HCT116 (cell line): Measurements from ENCODE around the gene LBR. TPM values are rescaled to one million over a fixed set of nuclear protein-coding genes. Genes with fewer than 3 reads are reported as not detected.

ENCODE experiments used
- ATAC-seq: fragments of 200-7000 bp; cut with Tn5 transposase; 2 replicates; pipeline ENCODE4 v1.9.1; 2020; ENCODE audit warnings: mild to moderate bottlenecking, moderate library complexity
- BruUV-seq: library from RNA; stranded (reverse); fragments of 400-500 nt; replicated peaks from 2 replicates; lab custom pipeline; 2021; lab: Mats Ljungman, UMichigan
- CTCF ChIA-PET: fragments of 300-600 bp; sonication (Branson Sonifier 250); formaldehyde crosslinking; loops from one replicate; lab custom pipeline; 2021; ENCODE audit warnings: antibody characterized with exemption; lab: Charles Lee
- POLR2A ChIA-PET: fragments of 300-600, 350-600 bp; sonication (Branson Sonifier 250); formaldehyde crosslinking; loops from one replicate; lab custom pipeline; 2021; ENCODE audit warnings: antibody characterized with exemption; lab: Charles Lee
- RAD21 ChIA-PET, 2 experiments: fragments of 300-600 bp; sonication (Branson Sonifier 250); formaldehyde crosslinking; loops; one replicate each; lab custom pipeline; 2023; ENCODE audit warnings: low total read pairs in 2 of 2; ENCODE audit not compliant: uncharacterized antibody in 2 of 2, unreplicated experiment in 2 of 2, low non-redundant PET in 1 of 2; lab: Charles Lee
- DNase-seq: peaks from one replicate; pipeline ENCODE4 v3.0.0-alpha.2; 2010; ENCODE audit warnings: low read depth, low spot score
- H2AFZ ChIP-seq: fragments of 200-600 bp; shearing (Covaris generic), sonication (generic); 2 replicates; pipeline ENCODE4 v1.6.1; 2017; ENCODE audit warnings: low read depth, mixed run types, mixed read lengths, antibody characterized with exemption, low read length; ENCODE audit not compliant: poor library complexity, severe bottlenecking
- H3K27ac ChIP-seq: 2 replicates; pipeline ENCODE4 v1.5.1; 2012; ENCODE audit warnings: low read depth, low read length
- H3K27me3 ChIP-seq: fragments of 200-600 bp; sonication (generic); 2 replicates; pipeline ENCODE4 v1.6.1; 2016; ENCODE audit warnings: mixed run types, low read length, mixed read lengths; ENCODE audit not compliant: insufficient read depth
- H3K36me3 ChIP-seq, 2 experiments: fragments of 200-500 bp in 1 of 2; fragments of 200-600 bp in 1 of 2; sonication (Bioruptor generic) in 1 of 2; sonication (generic) in 1 of 2; 2 replicates each; pipeline versions ENCODE4 v1.5.1 to v1.6.1; 2014 to 2016; ENCODE audit warnings: low read length in 2 of 2, inconsistent platforms in 1 of 2, mixed read lengths in 1 of 2, mixed run types in 1 of 2; ENCODE audit not compliant: insufficient read depth in 2 of 2, control insufficient read depth in 1 of 2
- H3K4me1 ChIP-seq, 2 experiments: fragments of 200-600 bp in 1 of 2; sonication (generic) in 1 of 2; 2 replicates each; pipeline versions ENCODE4 v1.5.1 to v1.6.1; 2012 to 2017; ENCODE audit warnings: low read length in 2 of 2, inconsistent platforms in 1 of 2, mild to moderate bottlenecking in 1 of 2, mixed read lengths in 1 of 2, mixed run types in 1 of 2, moderate library complexity in 1 of 2; ENCODE audit not compliant: insufficient read depth in 2 of 2, control insufficient read depth in 1 of 2
- H3K4me2 ChIP-seq: fragments of 200-600 bp; sonication (generic); 2 replicates; pipeline ENCODE4 v1.6.1; 2017; ENCODE audit warnings: mixed run types, low read length, mixed read lengths
- H3K4me3 ChIP-seq, 2 experiments: fragments of 200-600 bp in 1 of 2; sonication (generic) in 1 of 2; replicated peaks in 1 of 2; 2 replicates each; pipeline ENCODE4 v1.5.1; 2011 to 2016; ENCODE audit warnings: low read length in 2 of 2, control low read depth in 1 of 2, low read depth in 1 of 2, mild to moderate bottlenecking in 1 of 2, mixed read lengths in 1 of 2, mixed run types in 1 of 2
- H3K79me2 ChIP-seq: fragments of 200-600 bp; sonication (generic); 2 replicates; pipeline ENCODE4 v1.6.1; 2017; ENCODE audit warnings: mild to moderate bottlenecking, mixed run types, low read length, moderate library complexity, mixed read lengths; ENCODE audit not compliant: insufficient read depth
- H3K9ac ChIP-seq: fragments of 200-600 bp; sonication (generic); 2 replicates; pipeline ENCODE4 v1.6.1; 2016; ENCODE audit warnings: low read length, mixed read lengths
- H3K9me2 ChIP-seq: fragments of 200-600 bp; sonication (generic), shearing (Covaris generic); 2 replicates; pipeline ENCODE4 v1.6.1; 2017; ENCODE audit warnings: mixed run types, mild to moderate bottlenecking, moderate library complexity; ENCODE audit not compliant: insufficient read depth
- H3K9me3 ChIP-seq, 2 experiments: fragments of 200-500 bp in 1 of 2; fragments of 200-600 bp in 1 of 2; sonication (Bioruptor generic) in 1 of 2; sonication (generic) in 1 of 2; 2 replicates each; pipeline ENCODE4 v1.6.1; 2014 to 2017; ENCODE audit warnings: low read length in 2 of 2, mixed read lengths in 2 of 2, inconsistent platforms in 1 of 2, low read depth in 1 of 2, mild to moderate bottlenecking in 1 of 2, mixed run types in 1 of 2, moderate library complexity in 1 of 2; ENCODE audit not compliant: control insufficient read depth in 1 of 2, insufficient read depth in 1 of 2
- H4K20me1 ChIP-seq: fragments of 200-600 bp; sonication (generic), shearing (Covaris generic); 2 replicates; pipeline ENCODE4 v1.6.1; 2017; ENCODE audit warnings: mixed run types, mild to moderate bottlenecking, moderate library complexity; ENCODE audit not compliant: insufficient read depth
- CBX3 ChIP-seq: IDR thresholded peaks from 2 replicates; pipeline ENCODE4 v1.6.1; 2012; ENCODE audit warnings: low read depth
- CEBPB ChIP-seq: IDR thresholded peaks from 2 replicates; pipeline ENCODE4 v1.6.1; 2012; ENCODE audit warnings: low read depth
- EGR1 ChIP-seq: IDR thresholded peaks from 2 replicates; pipeline ENCODE4 v1.6.1; 2012; ENCODE audit warnings: low read depth
- ELF1 ChIP-seq: IDR thresholded peaks from 2 replicates; pipeline ENCODE4 v1.6.1; 2012; ENCODE audit warnings: low read depth, borderline replicate concordance
- EZH2phosphoT487 ChIP-seq: fragments of 200-600 bp; IDR thresholded peaks from 2 replicates; pipeline ENCODE4 v1.6.1; 2018; ENCODE audit warnings: antibody characterized with exemption, borderline replicate concordance
- JUND ChIP-seq: IDR thresholded peaks from 2 replicates; pipeline ENCODE4 v1.6.1; 2012
- POLR2A ChIP-seq: IDR thresholded peaks from 2 replicates; pipeline ENCODE4 v1.7.0; 2011; ENCODE audit warnings: borderline replicate concordance; ENCODE audit not compliant: insufficient read depth, insufficient read length; ENCODE audit errors: extremely low read depth
- POLR2AphosphoS5 ChIP-seq: IDR thresholded peaks from 2 replicates; pipeline ENCODE4 v1.6.1; 2011; ENCODE audit warnings: mild to moderate bottlenecking, low read depth, low read length, moderate library complexity
- SP1 ChIP-seq: IDR thresholded peaks from 2 replicates; pipeline ENCODE4 v1.6.1; 2012; ENCODE audit warnings: low read depth
- SRF ChIP-seq: IDR thresholded peaks from 2 replicates; pipeline ENCODE4 v1.6.1; 2012; ENCODE audit warnings: low read depth
- ZFX ChIP-seq: fragments of 450-650 bp; IDR thresholded peaks from 2 replicates; pipeline ENCODE4 v1.6.1; 2017
- ZNF274 ChIP-seq: fragments of 200-500 bp; sonication (Bioruptor generic); IDR thresholded peaks from 2 replicates; pipeline ENCODE4 v1.6.1; 2014; ENCODE audit warnings: mild to moderate bottlenecking, low read depth, low read length, inconsistent platforms
- intact Hi-C: fragments of 100-400 bp; cut with micrococcal nuclease; formaldehyde crosslinking; loops from 2 replicates; pipeline ENCODE4 v1.10.0; 2022
- total RNA-seq: library from RNA; stranded (reverse); gene quantifications from one replicate; pipeline ENCODE4 v1.2.1, GENCODE V29; 2021; ENCODE audit not compliant: unreplicated experiment
- TF ChIP-seq, protein P1 (sequence below), 3 experiments: fragments of 200-600 bp in 1 of 3; sonication (generic) in 1 of 3; IDR thresholded peaks in 2 of 3; conservative IDR thresholded peaks in 1 of 3; 2 replicates each; pipeline ENCODE4 v1.5.1; 2012 to 2017; ENCODE audit warnings: low read depth in 2 of 3, low read length in 2 of 3, antibody characterized with exemption in 1 of 3, borderline replicate concordance in 1 of 3, control low read depth in 1 of 3, mild to moderate bottlenecking in 1 of 3, mixed read lengths in 1 of 3, mixed run types in 1 of 3, moderate library complexity in 1 of 3; ENCODE audit not compliant: insufficient read depth in 1 of 3
- TF ChIP-seq, protein P2 (sequence below): IDR thresholded peaks from 2 replicates; pipeline ENCODE4 v1.6.1; 2011; ENCODE audit warnings: mild to moderate bottlenecking, low read length, moderate library complexity; ENCODE audit not compliant: insufficient replicate concordance; ENCODE audit errors: extremely low read depth
- TF ChIP-seq, protein P3 (sequence below): IDR thresholded peaks from 2 replicates; pipeline ENCODE4 v1.6.1; 2012
- TF ChIP-seq, protein P4 (sequence below): IDR thresholded peaks from 2 replicates; pipeline ENCODE4 v1.6.1; 2012

Gene LBR
- total RNA-seq, 1 experiment from 2014 or later = 97.4 TPM

DNA sequence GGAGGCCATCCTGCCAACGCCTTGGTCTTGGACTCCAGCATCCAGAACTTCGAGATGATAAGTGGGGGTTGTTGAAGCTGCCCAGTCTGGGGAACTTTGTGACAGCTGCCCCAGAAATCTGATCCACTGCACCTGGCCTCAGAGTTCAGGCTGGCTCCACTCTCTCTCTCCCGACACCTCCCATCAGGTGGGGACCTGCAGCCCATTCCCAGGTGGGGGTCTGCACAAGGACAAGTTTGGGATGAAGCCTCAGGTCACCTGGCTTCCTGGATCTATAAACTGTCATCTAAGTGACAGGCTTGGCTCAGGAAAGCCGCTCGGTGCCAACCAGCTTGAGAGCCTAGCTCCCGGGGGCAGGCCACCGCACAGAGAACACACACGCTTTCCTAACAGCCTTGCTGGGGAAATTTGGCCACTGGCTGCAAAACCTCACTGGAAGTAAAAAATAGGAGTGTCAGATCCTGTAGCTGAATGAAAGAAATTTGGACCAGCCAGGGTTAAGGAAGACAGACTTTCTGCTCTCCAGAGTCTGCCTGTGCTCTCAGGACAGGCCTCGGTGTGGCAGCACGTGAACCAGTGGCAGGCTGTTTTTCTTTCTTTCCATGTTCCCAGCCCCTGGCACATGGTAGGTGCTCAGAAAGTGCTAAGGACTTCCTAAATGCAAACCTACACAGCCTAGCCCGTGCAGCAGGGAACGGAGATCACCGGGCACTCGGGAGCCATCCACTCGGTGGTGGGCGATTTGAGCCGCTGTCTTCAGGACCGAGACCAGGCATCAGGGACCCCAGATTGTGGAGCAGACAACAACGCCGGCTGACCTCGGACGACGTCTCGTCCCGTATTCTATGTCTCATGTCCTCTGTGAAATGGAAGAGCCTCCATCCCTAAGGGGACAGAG, 42.6 kb upstream of the LBR start:
- H3K27me3 ChIP-seq = no peaks in the 10 kb centered on the region
- H3K4me3 ChIP-seq = no peak overlapping the region
- BruUV-seq = no TSS peak
- H3K4me2 ChIP-seq = no peak overlapping the region
- H3K79me2 ChIP-seq = no peaks in the 10 kb centered on the region
- H3K9ac ChIP-seq = no peak overlapping the region
- no peak overlapping the region for H2AFZ ChIP-seq
- H3K36me3 ChIP-seq = no peaks in the 10 kb centered on the region
- intact Hi-C loops = loop anchor here (10.0 kb wide), 1 partner anchor 594 kb away; the partner anchor contains the start of gene H3-3A
- ATAC-seq = no peak
- no peaks in the 10 kb centered on the region for H3K9me3 ChIP-seq
- RAD21 ChIA-PET = no interaction called here
- no peak for DNase-seq
- no peak overlapping the region for H3K27ac ChIP-seq
- no peak for TF ChIP-seq CBX3
- no peak for TF ChIP-seq ZNF274
- TF ChIP-seq POLR2A = no peak
- TF ChIP-seq, protein P1, sequence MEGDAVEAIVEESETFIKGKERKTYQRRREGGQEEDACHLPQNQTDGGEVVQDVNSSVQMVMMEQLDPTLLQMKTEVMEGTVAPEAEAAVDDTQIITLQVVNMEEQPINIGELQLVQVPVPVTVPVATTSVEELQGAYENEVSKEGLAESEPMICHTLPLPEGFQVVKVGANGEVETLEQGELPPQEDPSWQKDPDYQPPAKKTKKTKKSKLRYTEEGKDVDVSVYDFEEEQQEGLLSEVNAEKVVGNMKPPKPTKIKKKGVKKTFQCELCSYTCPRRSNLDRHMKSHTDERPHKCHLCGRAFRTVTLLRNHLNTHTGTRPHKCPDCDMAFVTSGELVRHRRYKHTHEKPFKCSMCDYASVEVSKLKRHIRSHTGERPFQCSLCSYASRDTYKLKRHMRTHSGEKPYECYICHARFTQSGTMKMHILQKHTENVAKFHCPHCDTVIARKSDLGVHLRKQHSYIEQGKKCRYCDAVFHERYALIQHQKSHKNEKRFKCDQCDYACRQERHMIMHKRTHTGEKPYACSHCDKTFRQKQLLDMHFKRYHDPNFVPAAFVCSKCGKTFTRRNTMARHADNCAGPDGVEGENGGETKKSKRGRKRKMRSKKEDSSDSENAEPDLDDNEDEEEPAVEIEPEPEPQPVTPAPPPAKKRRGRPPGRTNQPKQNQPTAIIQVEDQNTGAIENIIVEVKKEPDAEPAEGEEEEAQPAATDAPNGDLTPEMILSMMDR (IDR thresholded peaks at IDR 0.05 in 2 of 3, conservative IDR thresholded peaks at IDR 0.05 in 1 of 3; ENCODE audit: borderline replicate concordance in 1 of 3, insufficient read depth in 1 of 3, low read depth in 2 of 3, low read length in 2 of 3) = no peak
- TF ChIP-seq, all 23 proteins: peak for 0
- no peaks in the 10 kb centered on the region for H4K20me1 ChIP-seq
- ChIA-PET CTCF (interaction anchor here (1.6 kb wide), 1 partner anchor 11 kb away, joined by 3 read pairs; no protein-coding TSS in a partner anchor), POLR2A (no interaction called here)
- H3K4me1 ChIP-seq = peaks cover 3 to 19% of the 10 kb centered on the region in 2 experiments; a peak in 3 of 4 replicates
- no peaks in the 10 kb centered on the region for H3K9me2 ChIP-seq

DNA sequence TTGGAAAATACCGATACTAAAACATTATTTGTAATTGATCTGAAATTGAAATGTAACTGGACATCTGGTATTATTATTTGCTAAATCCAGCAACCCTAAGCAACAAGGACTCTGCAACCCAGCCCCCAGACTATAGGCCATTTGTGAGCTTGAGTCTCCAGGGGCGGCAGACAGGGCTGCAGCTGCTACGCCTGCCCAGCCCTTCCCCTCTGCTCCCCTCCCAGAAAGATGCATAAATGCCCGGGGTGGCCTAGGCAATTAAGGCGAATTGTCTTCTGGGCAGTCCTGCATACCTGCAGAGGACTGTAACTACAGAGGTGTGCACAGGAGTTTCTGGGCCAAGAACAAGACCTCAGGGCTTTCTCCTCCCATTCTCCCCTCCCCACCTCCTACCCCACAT, 41.2 kb upstream of the LBR start:
- Histone ChIP-seq H3K27me3 (no peaks in the 10 kb centered on the region), H3K9me3 (no peaks in the 10 kb centered on the region), H3K4me3 (no peak overlapping the region), H3K27ac (no peak overlapping the region), H3K79me2 (no peaks in the 10 kb centered on the region), H2AFZ (no peak overlapping the region), H4K20me1 (no peaks in the 10 kb centered on the region), H3K4me2 (no peak overlapping the region), H3K36me3 (no peaks in the 10 kb centered on the region), H3K4me1 (peaks cover 0 to 10% of the 10 kb centered on the region in 2 experiments; a peak in 2 of 4 replicates), H3K9ac (no peak overlapping the region), H3K9me2 (no peaks in the 10 kb centered on the region)
- POLR2A ChIA-PET = no interaction called here
- CTCF ChIA-PET = interaction anchor here (1.1 kb wide), 1 partner anchor 12 kb away, joined by 5 read pairs; no protein-coding TSS in a partner anchor
- no TSS peak for BruUV-seq
- intact Hi-C loops = no loop called here
- RAD21 ChIA-PET = no interaction called here
- DNase-seq (no peak), ATAC-seq (no peak)
- TF ChIP-seq EGR1 (no peak), CEBPB (no peak), ZNF274 (no peak), EZH2phosphoT487 (no peak), ZFX (no peak), SP1 (no peak), SRF (no peak), ELF1 (no peak), POLR2AphosphoS5 (no peak), CBX3 (no peak), JUND (no peak)
- TF ChIP-seq, protein P2, sequence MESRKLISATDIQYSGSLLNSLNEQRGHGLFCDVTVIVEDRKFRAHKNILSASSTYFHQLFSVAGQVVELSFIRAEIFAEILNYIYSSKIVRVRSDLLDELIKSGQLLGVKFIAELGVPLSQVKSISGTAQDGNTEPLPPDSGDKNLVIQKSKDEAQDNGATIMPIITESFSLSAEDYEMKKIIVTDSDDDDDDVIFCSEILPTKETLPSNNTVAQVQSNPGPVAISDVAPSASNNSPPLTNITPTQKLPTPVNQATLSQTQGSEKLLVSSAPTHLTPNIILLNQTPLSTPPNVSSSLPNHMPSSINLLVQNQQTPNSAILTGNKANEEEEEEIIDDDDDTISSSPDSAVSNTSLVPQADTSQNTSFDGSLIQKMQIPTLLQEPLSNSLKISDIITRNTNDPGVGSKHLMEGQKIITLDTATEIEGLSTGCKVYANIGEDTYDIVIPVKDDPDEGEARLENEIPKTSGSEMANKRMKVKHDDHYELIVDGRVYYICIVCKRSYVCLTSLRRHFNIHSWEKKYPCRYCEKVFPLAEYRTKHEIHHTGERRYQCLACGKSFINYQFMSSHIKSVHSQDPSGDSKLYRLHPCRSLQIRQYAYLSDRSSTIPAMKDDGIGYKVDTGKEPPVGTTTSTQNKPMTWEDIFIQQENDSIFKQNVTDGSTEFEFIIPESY = no peak
- TF ChIP-seq, protein P3, sequence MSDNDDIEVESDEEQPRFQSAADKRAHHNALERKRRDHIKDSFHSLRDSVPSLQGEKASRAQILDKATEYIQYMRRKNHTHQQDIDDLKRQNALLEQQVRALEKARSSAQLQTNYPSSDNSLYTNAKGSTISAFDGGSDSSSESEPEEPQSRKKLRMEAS = no peak
- TF ChIP-seq, protein P4, sequence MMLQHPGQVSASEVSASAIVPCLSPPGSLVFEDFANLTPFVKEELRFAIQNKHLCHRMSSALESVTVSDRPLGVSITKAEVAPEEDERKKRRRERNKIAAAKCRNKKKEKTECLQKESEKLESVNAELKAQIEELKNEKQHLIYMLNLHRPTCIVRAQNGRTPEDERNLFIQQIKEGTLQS = no peak
